HEK293T (cell line): ENCODE data around the gene G0S2.

Source experiments
- ARNT ChIP-seq: fragments of 450-650 bp; IDR thresholded peaks from 2 replicates; pipeline ENCODE4 v1.6.1; 2017; ENCODE audit warnings: mild to moderate bottlenecking
- BHLHE40 ChIP-seq: fragments of 450-650 bp; IDR thresholded peaks from 2 replicates; pipeline ENCODE4 v1.6.1; 2016; ENCODE audit warnings: mild to moderate bottlenecking, moderate library complexity, borderline replicate concordance
- CTBP1 ChIP-seq: fragments of 450-650 bp; IDR thresholded peaks from 2 replicates; pipeline ENCODE4 v1.6.1; 2016; ENCODE audit warnings: borderline replicate concordance
- ELF4 ChIP-seq: fragments of 450-650 bp; IDR thresholded peaks from 2 replicates; pipeline ENCODE4 v1.6.1; 2017; ENCODE audit warnings: antibody characterized with exemption
- FOXA1 ChIP-seq: fragments of 450-650 bp; IDR thresholded peaks from 2 replicates; pipeline ENCODE4 v1.6.1; 2016; ENCODE audit warnings: mild to moderate bottlenecking
- FOXM1 ChIP-seq: fragments of 450-650 bp; IDR thresholded peaks from 2 replicates; pipeline ENCODE4 v1.6.1; 2017; ENCODE audit warnings: mild to moderate bottlenecking, borderline replicate concordance
- HDGF ChIP-seq: fragments of 450-650 bp; IDR thresholded peaks from 2 replicates; pipeline ENCODE4 v1.6.1; 2017; ENCODE audit warnings: antibody characterized with exemption, borderline replicate concordance
- LEF1 ChIP-seq: fragments of 450-650 bp; IDR thresholded peaks from 2 replicates; pipeline ENCODE4 v1.6.1; 2017; ENCODE audit warnings: mild to moderate bottlenecking, borderline replicate concordance
- NFRKB ChIP-seq: fragments of 450-650 bp; IDR thresholded peaks from 2 replicates; pipeline ENCODE4 v1.6.1; 2016; ENCODE audit warnings: mild to moderate bottlenecking, moderate library complexity
- PKNOX1 ChIP-seq: fragments of 450-650 bp; IDR thresholded peaks from 2 replicates; pipeline ENCODE4 v1.6.1; 2016
- SP1 ChIP-seq: fragments of 450-650 bp; IDR thresholded peaks from 2 replicates; pipeline ENCODE4 v1.6.1; 2017
- SUZ12 ChIP-seq: fragments of 450-650 bp; IDR thresholded peaks from 2 replicates; pipeline ENCODE4 v1.6.1; 2016; ENCODE audit warnings: mild to moderate bottlenecking
- TARDBP ChIP-seq: fragments of 450-650 bp; IDR thresholded peaks from 2 replicates; pipeline ENCODE4 v1.6.1; 2016
- ZNF384 ChIP-seq: fragments of 450-650 bp; IDR thresholded peaks from 2 replicates; pipeline ENCODE4 v1.6.1; 2016

- TF ChIP-seq ZNF384 (no peak), FOXM1 (no peak), SUZ12 (no peak), CTBP1 (no peak), HDGF (no peak), TARDBP (no peak), LEF1 (no peak), SP1 (no peak), ELF4 (no peak), ARNT (no peak), FOXA1 (no peak), PKNOX1 (no peak), BHLHE40 (no peak), NFRKB (no peak)
Measured at GRCh38 chr1:209720326-209720725, 45.1 kb downstream of the G0S2 start.
